Ishikawa (cell line): Measurements from ENCODE around the gene CALML6.

Experiments used
- CEBPB ChIP-seq: IDR thresholded peaks from 2 replicates; pipeline ENCODE4 v1.6.1; 2012
- EGR1 ChIP-seq: IDR thresholded peaks from 2 replicates; pipeline ENCODE4 v1.6.1; 2012
- EP300 ChIP-seq: IDR thresholded peaks from 2 replicates; pipeline ENCODE4 v1.6.1; 2012; ENCODE audit warnings: borderline replicate concordance
- FOXM1 ChIP-seq: IDR thresholded peaks from 2 replicates; pipeline ENCODE4 v1.6.1; 2012; ENCODE audit warnings: low read depth, borderline replicate concordance
- REST ChIP-seq: IDR thresholded peaks from 2 replicates; pipeline ENCODE4 v1.6.1; 2012; ENCODE audit warnings: low read depth, mild to moderate bottlenecking

DNA sequence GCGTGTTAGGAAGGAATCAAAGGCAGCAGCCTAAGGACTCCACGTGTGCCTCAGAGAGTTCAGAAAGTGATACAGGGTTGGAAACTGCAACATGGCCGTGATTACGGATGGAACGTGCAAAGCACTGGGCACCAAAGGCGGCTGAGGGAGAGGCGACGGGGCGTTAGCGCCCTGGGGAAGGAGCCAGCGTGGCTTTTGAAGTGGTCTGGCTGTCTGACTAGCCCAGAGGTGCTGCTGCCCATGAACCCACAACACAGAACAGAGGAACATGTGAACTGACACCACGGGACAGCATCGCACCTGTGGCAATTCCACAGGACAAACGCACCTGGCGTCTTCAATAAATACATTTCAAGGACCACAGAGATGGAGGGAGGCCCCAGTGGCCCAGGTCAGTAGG lies 22.0 kb downstream of the CALML6 start:
- TF ChIP-seq EGR1, result no peak
- TF ChIP-seq CEBPB, result no peak
- TF ChIP-seq FOXM1, result no peak
- no peak for TF ChIP-seq REST
- no peak for TF ChIP-seq EP300
